Stimulated activated CD4-positive, alpha-beta T cell treated with anti-CD3 and anti-CD28 coated beads, Interleukin-15, amount 100 ng/mL, for 48 hours (primary cell): ENCODE measurements around the gene IZUMO1.

Experiments used
- DNase-seq, 2 donors: peaks; one replicate each; pipeline ENCODE4 v3.0.0-alpha.2; 2020; ENCODE audit warnings: low read depth in 2 of 2

Gene IZUMO1

DNA sequence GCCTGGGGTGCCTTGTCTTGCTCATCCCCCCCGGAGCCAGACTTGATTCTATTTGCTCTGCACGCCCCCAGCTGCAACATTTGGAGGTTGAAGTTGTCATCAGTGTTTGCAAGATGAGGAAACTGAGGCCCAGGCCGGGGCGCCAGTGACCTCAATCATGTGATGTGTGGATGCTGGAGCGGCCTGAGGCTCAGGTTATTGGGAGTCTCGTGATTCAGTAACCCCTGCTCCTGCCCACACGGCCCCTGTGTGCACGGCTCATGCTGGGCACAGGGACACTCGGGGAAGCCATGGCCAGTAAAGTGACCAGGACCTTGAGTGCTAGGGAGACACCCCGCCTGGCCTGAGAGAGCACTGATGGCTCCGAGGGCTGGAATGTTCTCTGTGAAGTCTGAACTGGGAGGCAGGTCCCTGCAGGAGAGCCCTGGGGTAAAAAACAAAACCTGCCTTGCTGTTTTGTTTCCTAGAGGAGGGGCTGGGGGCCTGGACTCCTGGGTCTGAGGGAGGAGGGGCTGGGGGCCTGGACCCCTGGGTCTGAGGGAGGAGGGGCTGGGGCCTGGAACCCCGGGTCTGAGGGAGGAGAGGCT, 10.5 kb upstream of the IZUMO1 start:
- no peak for DNase-seq

DNA sequence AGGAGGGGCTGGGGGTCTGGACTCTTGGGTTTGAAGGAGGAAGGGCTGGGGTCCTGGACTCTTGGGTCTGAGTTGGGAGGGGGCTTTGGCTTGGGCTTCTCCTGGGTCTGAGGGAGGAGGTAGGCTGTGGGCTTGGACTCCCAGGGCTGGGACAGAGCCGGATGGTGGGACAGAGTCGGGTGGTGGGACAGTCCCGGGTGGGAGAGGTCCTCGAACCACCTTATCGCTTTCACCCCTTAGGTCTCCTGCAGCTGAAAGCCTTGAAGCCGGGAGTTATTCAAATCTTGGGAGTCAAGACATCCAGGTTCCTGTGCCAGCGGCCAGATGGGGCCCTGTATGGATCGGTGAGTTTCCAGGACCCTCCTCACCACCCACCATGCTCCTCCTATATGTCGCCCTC, 10.0 kb upstream of the IZUMO1 start:
- DNase-seq: no peak

DNA sequence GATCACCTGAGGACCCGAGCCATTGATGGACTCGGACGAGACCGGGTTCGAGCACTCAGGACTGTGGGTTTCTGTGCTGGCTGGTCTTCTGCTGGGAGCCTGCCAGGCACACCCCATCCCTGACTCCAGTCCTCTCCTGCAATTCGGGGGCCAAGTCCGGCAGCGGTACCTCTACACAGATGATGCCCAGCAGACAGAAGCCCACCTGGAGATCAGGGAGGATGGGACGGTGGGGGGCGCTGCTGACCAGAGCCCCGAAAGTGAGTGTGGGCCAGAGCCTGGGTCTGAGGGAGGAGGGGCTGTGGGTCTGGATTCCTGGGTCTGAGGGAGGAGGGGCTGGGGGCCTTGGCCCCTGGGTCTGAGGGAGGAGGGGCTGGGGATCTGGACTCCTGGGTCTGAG, 9.5 kb upstream of the IZUMO1 start:
- DNase-seq: no peak

DNA sequence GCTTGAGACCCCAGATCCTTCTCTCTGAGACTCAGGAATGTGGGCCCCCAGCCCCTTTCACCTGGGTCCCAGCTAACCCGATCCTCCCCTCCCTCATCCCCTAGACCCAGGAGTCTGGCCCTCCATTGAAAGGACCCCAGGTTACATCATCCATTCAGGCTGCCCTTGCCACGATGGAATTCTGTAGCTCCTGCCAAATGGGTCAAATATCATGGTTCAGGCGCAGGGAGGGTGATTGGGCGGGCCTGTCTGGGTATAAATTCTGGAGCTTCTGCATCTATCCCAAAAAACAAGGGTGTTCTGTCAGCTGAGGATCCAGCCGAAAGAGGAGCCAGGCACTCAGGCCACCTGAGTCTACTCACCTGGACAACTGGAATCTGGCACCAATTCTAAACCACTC, 9.1 kb upstream of the IZUMO1 start:
- DNase-seq: no peak

DNA sequence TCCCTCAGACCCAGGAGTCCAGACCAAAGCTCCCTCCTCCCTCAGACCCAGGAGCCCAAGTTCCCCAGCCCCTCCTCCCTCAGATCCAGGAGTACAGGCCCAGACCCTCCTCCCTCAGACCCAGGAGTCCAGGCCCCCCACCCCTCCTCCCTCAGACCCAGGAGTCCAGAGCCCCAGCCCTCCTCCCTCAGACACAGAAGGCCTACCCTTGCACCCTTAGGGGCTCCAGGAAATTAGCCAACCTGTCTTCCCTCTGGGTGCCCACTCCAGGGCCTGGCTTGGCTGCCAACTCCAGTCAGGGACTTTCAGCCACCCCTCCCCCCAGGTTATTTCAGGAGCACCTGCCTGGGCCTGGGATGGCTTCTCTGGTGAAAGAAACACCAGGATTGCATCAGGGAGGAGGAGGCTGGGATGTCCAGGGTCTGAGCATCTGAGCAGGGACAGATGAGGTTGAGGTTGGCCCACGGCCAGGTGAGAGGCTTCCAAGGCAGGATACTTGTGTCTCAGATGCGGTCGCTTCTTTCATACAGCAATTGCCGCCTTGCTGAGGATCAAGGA, 8.5 kb upstream of the IZUMO1 start, which contains the start of gene FGF21:
Gene FGF21, plus strand, starts transcription at position 441 of the 558 bp plus-strand sequence. CDS start 713 bp downstream, outside the sequence.
- no peak for DNase-seq

DNA sequence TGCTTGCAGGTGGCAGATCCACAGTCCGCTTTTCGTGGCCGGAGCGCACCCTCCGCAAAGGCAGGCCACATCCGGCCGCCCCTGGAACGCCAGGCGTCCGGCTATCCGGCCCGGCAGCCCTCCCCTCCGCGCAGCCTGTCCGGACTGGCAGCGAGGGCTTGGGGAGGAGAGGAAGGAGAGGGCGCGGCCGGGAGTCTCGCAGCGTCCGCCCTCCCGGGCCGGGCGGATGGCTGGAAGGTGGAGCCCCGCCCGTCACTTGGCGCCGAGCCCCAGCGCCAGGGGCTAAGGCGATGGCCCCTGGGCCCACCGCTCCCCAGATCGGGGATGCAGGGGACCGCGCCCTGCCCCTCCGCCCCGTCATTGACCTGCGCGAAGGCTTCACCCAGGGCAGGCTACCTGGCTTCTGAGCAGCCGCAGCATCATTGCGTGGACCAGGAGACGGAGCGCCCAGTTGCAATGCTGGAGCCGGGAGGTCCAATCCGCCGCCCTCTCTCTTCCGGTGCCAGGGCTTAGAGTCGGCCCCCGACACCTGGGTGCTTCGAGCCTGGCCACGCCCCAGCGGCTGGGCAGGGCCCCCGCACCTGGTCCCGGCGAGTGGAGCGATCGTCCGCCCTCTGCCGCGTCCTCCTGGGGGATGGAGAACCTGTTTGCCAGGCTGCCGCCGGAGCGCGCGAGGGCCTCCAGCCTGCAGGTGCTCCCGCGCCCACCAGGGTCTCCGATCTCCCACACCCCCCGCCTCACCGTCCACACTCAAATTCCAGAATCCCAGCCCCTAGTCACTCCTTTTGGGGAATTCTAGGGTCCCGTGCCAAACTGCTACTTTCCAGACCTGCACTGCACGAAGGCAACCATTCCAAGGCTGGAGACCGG, 6.0 kb upstream of the IZUMO1 start, which contains the start of gene FUT1:
Gene FUT1, minus strand, starts transcription at position 146 of the 870 bp plus-strand sequence. CDS start 1,360 bp downstream, outside the sequence.
- DNase-seq: no peak

DNA sequence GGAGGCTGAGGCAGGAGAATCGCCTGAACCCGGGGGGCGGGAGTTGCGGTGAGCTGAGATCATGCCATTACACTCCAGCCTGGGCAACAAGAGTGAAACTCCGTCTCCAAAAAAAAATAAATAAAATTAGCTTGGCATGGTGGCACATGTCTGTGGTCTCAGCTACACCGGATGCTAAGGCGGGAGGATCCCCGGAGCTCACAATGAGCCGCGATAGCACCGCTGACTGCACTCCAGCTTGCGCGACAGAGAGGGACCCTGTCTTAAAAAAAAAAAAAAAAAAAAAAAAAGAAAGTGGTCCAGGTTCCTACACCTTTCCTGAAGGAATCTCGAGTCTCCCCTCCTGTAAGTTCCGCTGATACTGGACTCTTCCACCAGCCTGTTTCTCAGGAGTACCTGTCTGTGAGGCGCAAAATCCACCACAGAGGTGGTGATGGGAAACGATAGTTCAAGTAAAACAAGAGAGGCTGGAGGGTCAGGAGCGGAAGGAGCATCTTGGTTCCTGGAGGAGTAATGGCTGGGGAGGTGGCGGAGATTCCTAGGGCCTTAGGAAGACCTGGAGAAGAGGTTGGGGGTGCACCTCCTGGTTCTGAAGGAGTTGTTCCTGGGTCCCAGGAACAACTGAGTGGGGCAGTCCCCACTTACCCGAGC, 5.3 kb upstream of the IZUMO1 start:
- DNase-seq: no peak

DNA sequence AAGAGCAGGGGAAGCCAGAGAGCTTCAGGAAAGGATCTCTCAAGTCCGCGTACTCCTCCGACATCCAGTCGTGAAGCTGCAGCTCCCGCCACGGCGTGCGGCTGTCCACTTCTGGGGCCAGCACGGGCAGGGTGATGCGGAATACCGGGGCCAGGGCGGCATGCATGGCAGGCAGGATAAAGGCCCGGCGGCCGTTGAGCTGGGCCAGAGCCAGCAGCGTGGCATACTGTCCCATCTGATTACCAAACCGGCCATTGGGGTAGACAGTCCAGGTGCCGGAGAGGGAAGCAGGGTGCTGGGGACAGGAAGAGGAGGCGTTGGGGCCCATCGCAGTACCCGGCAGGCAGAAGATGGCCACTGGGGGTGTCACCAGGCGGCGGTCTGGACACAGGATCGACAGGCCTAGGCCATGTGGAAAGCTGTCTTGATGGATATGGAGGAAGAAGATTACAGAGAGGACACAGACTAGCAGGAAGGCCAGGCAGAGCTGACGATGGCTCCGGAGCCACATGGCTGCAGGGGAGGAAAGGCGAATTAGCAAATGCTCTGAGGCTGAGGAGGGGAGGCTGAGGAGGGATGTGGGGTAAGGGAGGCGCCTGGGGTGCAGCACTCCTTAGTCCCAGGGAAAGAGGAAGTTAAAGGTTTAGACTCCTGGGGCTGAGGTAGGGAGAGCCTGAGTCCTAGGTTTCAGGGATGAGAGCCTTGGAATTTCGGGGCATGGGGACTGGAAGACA, 4.2 kb upstream of the IZUMO1 start:
- no peak for DNase-seq

DNA sequence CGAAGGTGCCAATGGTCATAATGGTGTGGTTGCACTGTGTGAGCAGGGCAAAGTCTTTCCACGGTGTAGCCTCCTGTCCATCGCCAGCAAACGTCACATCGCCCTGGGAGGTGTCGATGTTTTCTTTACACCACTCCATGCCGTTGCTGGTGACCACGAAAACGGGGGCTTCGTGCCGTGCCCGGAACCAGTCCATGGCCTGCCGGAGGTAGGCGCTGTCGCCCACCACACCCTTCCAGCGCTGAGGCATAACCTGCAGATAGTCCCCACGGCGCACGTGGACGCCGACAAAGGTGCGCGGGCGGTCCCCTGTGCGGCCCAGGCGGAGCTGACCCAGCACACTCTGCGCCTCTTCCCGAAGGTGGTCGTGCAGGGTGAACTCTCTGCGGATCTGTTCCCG, 3.6 kb upstream of the IZUMO1 start:
- no peak for DNase-seq

DNA sequence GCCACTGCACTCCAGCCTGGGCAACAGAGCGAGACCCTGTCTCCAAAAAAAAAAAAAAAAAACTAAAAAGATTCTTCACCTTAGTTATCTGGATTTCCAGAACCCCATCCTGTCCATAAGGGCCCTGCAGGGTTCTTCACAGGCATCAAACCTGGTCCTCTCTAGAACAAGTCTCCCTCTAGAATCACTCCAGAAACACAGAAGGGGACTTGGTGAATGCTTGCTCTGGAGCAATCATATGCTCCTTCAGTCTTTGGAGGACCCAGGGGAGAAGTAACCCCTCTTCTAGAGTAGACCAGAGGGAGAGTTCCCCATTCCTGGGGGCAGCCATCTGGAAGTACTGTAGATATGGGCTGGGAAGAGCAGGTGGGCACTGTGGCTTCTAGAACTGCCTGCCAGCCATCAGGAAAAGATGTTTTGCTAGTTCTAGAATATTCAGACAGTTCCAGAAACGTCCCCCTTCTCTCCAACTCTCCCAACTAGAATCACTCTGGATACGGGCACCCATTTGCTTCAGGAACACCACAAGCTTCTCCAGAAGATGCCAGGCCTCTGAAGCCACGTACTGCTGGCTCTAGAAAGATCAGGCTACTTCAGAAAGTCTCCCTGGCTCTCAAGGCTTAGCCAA, 3.0 kb upstream of the IZUMO1 start:
- no peak for DNase-seq

DNA sequence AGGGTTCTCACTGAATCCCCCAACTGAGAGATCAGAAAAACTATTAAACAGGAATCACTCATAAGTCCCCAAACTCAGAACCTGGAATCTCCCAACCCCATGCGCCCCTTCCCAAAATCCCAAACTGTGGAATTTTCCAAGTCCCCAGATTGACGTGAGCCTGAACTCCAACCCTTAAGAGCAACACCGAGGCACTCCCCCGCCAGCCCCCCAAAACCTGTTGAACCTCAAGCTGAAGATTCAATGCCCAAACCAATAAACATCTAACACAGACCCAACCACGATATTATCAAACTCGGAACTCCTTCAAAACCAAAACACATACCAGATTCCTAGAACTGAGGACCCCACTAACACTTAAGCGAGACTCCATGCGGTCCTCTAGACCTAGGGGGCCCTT, 599 bp downstream of the IZUMO1 start:
- DNase-seq: no peak

DNA sequence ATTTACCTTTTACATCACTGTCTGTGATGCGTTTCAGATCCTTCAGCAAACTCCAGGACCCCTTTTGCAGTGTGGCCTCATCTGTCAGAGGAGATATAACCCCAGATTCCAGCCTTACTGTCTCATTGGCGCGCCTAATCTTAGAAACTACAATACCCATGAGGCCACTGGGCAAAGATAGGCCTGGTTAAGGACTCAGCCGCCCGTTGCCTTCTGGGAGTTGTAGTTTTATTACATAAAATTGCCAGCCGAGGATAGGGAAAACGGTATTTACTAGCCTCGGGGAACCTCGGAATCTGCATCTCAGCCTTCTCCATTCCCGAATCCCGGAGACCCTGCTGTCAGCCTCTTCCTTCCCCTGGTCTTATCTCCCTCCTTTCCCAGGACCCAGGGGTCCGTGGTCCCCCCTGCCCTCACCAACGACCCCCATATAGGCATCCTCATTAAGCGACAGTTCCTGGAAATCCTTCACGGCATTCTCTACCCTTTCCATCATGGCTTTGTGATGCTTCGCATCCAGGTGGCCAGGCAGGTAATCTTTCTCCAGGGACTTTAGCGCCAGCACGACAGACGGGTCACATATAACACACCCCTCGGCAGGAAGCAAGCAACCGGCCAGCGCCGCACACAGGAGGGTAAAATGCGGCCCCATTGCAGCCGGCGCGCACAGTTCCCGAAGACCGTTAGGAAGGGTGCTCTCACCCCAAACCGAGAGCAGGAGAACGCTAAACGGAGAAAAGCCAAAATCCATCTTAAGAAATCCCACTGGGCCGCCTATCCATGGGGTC, 1.3 kb downstream of the IZUMO1 start:
- peak in 1 of 2 donors; percentile 44 for DNase-seq

DNA sequence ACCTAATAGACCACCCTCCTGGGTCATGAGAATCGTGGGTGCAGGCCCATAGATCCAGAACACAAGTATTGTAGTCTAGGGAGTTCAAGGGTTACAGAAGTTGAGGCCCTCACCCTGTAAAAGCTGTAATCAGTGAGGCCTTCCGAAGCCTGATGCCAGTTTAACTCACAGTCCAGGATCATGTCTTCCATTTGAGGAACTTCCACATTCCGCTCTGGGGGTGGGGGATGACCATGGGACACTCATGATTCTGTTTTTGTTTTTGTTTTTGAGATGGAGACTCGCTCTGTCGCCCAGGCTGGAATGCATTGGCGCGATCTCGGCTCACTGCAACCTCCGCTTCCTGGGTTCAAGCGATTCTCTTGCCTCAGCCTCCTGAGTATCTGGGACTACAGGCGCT, 4.6 kb downstream of the IZUMO1 start:
- DNase-seq: no peak

DNA sequence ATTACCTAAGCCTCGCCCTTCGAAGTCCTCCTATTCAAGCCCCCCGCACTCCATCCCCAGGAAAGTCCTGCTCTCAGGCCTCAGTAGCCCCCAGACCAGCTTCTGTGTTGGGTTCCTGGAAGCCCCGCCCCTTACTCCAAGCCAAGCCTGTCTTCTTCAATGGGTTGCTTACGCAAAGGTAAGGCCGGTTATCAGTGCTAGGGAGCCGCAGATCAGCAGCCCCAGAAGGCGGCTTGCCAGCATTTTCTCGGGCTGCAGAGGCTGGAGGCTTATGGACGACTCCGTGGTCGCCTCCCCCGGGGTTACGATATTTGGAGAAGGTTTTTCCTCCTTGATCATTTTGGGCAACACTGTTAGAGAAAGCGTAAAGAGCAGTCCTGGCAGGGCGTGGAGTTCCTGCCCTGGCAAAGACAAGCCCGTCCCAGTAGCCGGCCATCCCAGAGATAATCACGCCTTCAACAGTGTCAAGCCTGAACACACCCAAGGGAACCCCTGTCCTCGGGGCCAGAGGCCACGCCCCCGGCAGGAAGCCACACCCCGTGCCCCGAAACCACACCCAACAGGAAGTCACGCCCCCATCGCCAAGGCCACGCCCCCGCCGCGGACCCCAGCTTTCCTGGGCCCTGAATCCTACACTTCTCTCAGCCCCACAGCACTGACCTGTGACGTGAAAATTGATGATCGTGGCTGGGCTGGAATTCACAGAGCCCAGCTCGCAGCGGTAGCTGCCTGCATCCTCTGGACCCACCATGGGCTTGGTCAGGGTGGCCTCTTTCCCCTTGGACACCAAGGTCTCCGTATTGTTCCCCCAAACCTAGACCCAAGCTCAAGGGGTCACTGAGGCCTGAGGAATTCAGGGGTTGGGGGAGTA, 5.3 kb downstream of the IZUMO1 start:
- DNase-seq: peak in 1 of 2 donors; percentile 37

DNA sequence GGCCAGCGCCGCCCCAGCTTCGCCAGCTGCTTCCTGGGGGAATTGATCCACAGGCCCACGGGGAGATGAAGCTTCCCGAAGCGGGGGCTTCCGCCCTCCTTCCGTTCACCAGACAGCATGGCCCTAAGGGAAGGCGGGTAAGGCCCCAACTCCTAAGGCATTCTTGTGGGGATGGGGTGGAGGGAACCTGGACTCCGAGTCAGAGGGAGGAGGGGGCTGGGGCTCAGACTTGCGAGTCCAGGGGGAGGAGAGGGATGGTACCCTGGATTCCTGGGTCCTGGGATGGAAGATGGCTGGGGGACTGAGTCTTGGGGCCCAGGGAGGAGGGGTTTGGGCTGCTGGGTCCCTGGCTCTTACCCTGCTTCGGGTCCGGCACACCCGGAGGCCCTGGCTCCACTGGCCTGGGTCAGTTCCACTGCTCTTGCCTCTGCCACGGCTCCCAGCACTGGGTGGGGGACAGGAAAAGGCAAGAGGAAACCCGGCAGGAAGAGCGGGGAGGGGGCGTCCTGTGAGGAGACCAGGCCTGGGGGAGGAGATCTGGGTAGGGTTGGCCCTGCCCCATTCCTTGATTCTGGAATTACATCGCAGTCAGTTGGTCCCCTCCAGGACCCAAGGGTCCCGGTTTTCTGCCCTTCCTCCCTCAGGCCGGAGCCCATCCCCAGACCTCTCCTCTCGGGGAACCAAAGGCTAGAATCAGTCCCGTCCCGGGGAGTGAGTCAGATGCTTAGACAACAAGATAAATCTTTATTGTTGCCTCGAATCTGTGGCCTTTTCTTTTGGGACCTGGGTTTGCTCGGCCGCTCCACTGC, 6.3 kb downstream of the IZUMO1 start, which contains the start of gene RASIP1:
Gene RASIP1, minus strand, starts transcription at position 447 of the 809 bp plus-strand sequence. Its CDS starts 328 bp downstream, at position 119.
- no peak for DNase-seq

DNA sequence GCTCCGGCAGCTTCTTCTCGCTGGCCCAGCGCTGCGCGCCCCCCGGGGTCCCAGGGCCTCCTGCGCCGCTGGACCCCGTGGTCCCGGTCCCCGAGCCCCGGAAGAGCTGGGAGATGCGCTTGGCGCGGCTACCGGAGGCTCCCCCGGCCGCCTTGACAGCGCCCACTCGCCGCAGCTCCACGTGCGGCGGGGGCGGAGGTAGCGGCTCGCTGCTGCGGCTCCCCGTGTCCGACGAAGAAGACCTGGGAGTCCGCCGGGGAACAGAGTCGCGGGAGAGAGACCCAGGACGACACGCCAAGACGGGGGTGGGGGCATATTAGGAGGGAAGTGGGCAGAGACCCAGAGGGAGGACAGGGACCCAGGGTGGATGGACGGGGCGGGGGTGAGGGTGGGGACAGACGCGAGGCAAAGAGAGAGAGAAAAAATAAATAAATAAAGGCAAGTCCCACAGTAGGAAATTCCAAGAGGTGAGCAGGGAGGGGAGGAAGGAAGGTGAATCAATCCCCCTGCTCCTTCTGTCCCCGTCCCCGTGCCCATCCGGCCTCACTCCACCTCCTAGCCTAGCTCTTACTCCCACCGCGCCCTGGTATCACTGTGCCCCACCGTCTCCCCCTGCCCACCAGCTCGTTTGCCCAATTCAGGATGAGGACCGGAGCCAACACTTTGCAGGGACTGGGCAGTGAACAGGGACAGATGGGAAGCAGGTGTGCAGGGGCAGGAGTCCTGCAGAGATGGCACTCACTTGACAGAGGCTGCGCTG, 7.1 kb downstream of the IZUMO1 start:
- no peak for DNase-seq

DNA sequence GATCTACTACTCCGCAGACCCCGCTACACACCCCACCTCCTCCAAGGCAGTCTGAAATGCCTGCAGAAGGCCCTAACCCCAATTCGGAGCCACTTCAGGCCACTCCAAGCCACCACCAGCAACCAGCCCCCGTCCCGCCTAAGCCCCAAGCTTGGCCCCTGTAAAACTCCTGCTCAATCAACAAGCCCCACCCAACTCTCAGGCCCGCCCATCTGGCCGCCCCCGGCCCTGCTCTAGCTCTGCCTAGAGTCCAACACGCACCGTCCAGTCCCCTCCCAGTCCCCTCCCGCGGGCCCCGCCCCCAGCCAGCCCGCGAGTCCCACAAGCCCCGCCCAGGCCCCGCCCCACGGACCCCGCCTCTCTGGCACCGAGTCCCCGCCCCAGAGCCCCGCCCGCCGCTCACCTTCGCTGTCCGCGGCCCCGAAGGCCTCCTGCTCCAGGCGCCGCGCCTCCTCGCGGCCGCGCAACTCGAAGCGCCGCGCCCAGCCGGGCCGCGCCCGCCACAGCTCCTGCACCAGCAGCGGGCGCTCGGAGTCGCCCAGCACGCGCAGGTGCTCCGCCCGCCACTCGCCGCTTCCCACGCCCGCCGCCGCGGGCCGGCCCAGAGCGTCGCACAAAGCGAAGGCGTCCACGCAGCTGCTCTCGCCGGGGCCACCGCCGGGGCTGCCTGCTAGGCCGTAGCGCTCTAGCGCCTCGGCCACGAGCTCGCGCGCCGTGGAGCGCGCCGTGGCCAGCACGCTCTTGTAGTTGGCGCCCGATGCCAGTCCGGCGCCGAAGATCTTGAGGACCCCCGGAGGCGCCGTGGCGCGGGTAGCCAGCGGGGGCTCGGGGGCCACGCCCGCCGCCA, 7.9 kb downstream of the IZUMO1 start:
- DNase-seq: peak; percentile 90 to 96
